Kidney (tissue), 14 donors: ENCODE data around the gene GOLIM4. TPM values are rescaled to one million over a fixed set of nuclear protein-coding genes. Genes with fewer than 3 reads are reported as not detected.

Experiments
- DNase-seq, 5 donors: peaks; one replicate each; pipeline ENCODE4 v3.0.0-alpha.2; 2013 to 2020
- FAIRE-seq: peaks from 2 replicates; lab custom pipeline; 2012; peaks lifted over from hg19 to GRCh38; lab: Jason Lieb, UNC
- H3K27ac ChIP-seq, 2 donors: one replicate each; pipeline ENCODE4 v1.7.0; 2013; ENCODE audit warnings: low read depth in 2 of 2, low read length in 2 of 2, inconsistent platforms in 1 of 2
- H3K27me3 ChIP-seq: one replicate; pipeline ENCODE4 v1.7.1; 2013; ENCODE audit warnings: low read length, inconsistent platforms; ENCODE audit not compliant: control insufficient read depth, insufficient read depth
- H3K36me3 ChIP-seq, 3 donors: one replicate each; pipeline versions ENCODE4 v1.7.0 to v1.7.1; 2013; ENCODE audit warnings: low read length in 3 of 3, control low read depth in 1 of 3, inconsistent platforms in 1 of 3; ENCODE audit not compliant: insufficient read depth in 3 of 3, control insufficient read depth in 2 of 3
- H3K4me1 ChIP-seq, 3 donors: one replicate each; pipeline versions ENCODE4 v1.7.0 to v1.7.1; 2013; ENCODE audit warnings: low read length in 3 of 3, inconsistent platforms in 1 of 3, low read depth in 1 of 3; ENCODE audit not compliant: control insufficient read depth in 2 of 3, insufficient read depth in 2 of 3
- H3K4me3 ChIP-seq, 3 donors: one replicate each; pipeline versions ENCODE4 v1.7.0 to v1.8.1; 2013; ENCODE audit warnings: low read length in 3 of 3, control low read depth in 1 of 3, inconsistent platforms in 1 of 3
- H3K9ac ChIP-seq, 3 donors: one replicate each; pipeline versions ENCODE4 v1.7.0 to v1.7.1; 2013; ENCODE audit warnings: low read length in 3 of 3, control low read depth in 1 of 3, inconsistent platforms in 1 of 3
- H3K9me3 ChIP-seq, 3 donors: one replicate each; pipeline versions ENCODE4 v1.7.0 to v1.7.1; 2013; ENCODE audit warnings: low read length in 3 of 3, control low read depth in 1 of 3, inconsistent platforms in 1 of 3; ENCODE audit not compliant: control insufficient read depth in 2 of 3, insufficient read depth in 1 of 3
- CTCF ChIP-seq: IDR thresholded peaks from 3 replicates; pipeline ENCODE4 v1.5.1; 2012; ENCODE audit warnings: mild to moderate bottlenecking, moderate library complexity, borderline replicate concordance; ENCODE audit not compliant: insufficient read depth; ENCODE audit errors: extremely low read depth
- intact Hi-C: fragments of 100-400 bp; cut with DNase I; formaldehyde crosslinking; loops from one replicate; pipeline ENCODE4 v1.11.1; 2022
- polyA plus RNA-seq: library from polyadenylated mRNA; stranded (reverse); fragments of 350-450 nt; fragmentation: Illumina TruSeq; extraction: RNeasy Lipid Tissue Mini Kit (QIAGEN cat#74804); gene quantifications from one replicate; pipeline ENCODE4 v1.2.3, GENCODE V29; 2014; ENCODE audit warnings: low read depth, low replicate concordance; ENCODE audit not compliant: insufficient read depth
- total RNA-seq: library from RNA; stranded (reverse); fragmentation: NEBNext Ultra II Directional; extraction: Animal tissue kit (Norgen Biotek cat#: 25700); gene quantifications from one replicate; pipeline ENCODE4 v1.2.1, GENCODE V29; 2021
- donor health status: control.
- donor health status: control.
- donor health status: control.
- donor health status: control.
- donor health status: control.
- donor health status: DM: yes; HTN: yes; CAD: no.
- donor health status: Normal renal cell carcinoma (clear cell type).

Gene GOLIM4
- total and polyA plus RNA-seq, 2 donors from 2014 or later = 15.5 to 29.9 TPM

- Histone ChIP-seq H3K27ac (no peak overlapping the region), H3K9me3 (no peaks in the 10 kb centered on the region), H3K4me1 (no peaks in the 10 kb centered on the region), H3K9ac (no peak overlapping the region), H3K36me3 (no peaks in the 10 kb centered on the region), H3K4me3 (no peak overlapping the region), H3K27me3 (no peaks in the 10 kb centered on the region)
- intact Hi-C loops = no loop called here
- FAIRE-seq = no peak
- no peak for TF ChIP-seq CTCF
- DNase-seq = peak in 1 of 5 donors; percentile 46
Observed at GRCh38 chr3:167967257-167968036, 128.3 kb downstream of the GOLIM4 start.
